ENCODE data around the gene ATP6V1B1. TPM values are rescaled to one million over a fixed set of nuclear protein-coding genes. Genes with fewer than 3 reads are reported as not detected.

The ATP6V1B1 gene
- 1.9 TPM in 1 of 2 replicates, not detected in the other for total RNA-seq

DNA sequence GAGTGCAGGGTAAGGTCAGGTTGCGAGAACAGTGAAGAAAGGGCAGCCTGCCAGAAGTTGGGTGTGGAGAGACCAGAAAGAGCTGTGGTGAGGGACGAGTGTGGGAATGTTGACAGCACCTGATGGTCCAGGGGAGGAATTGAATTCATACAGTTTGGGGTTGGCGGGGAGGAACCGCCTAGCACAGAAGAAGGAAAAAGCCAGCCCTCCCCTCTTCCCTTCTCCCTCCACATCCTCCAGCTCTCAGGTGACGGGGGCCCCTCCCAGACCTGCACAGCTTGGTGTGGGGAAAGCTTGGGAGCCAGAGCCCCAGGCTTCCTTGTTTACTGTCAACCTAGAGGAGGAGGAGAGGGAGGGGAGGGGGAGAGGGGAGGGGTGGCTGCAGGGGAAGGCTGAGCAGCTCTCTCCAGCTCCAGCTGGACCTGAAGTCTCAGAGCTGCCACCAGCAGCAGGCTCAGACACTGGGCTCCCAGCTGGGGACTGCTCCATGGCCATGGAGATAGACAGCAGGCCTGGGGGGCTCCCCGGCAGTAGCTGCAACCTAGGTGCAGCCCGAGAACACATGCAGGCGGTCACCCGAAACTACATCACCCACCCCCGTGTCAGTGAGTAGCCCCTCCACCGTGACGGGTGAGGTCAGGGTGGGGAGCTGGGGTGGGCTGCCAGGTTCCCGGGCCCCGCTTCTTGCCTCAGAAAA is at the start of gene ATP6V1B1:
Gene ATP6V1B1 (plus strand): TSS at position 433 of the 697 bp plus-strand sequence. CDS start 55 bp downstream, at position 488.

GRCh38 chr2:70978341-70979179 is 42.9 kb downstream of the ATP6V1B1 start, which contains the start of gene ANKRD53:
TSS of gene ANKRD53 (plus strand) at chr2:70978630. CDS start at chr2:70978646, 16 bp downstream.

DNA sequence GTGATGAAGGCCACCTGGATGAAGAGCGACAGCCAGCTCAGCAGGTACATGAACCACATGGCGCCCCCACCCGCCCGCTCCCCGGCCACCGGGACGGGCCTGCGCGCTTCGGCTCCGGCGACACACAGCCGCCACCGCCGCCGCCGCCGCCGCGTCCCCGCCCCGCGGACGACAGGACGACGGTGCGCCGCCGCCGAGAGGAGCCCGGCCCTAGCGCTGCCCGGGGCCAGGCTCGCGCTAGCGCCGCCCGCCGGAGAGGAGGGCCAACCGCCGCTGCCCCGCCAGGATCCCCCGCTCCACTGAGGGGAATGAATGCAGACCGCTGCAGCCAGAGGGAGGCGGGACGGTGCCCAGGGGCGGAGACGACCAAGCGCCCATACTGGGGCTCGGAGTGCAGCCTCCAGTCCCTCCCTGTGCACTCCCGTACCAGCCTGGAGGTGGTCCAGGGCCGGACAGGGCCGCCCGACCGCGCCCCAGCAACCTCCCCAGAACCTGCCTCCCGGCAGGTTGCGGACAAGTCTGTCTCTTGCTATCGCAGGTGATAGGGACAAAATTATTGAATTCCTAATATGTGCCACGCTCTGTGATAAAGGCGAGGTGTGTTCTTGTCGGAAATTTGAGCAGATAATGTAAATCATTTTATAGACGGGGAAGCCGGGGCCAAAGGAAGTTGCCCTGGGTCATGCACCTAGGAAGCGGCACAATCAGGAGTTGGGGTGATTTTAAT is 59.2 kb downstream of the ATP6V1B1 start, which contains the start of gene TEX261:
Gene TEX261 (minus strand): TSS at position 175 of the 727 bp plus-strand sequence. CDS start 116 bp downstream, at position 59.

Small RNA genes within 50 kb of the gene (small RNA-seq; reads per million reads assigned to genes)
- gene RF02272 (ENCODE audit: low replicate concordance) (not detected), gene RN7SL160P (ENCODE audit: low replicate concordance) (not detected)

Other genes starting within 250 kb of the ATP6V1B1 start
- 0.14 TPM in 1 of 2 replicates, not detected in the other for gene ADD2, start 167.7 kb upstream of the ATP6V1B1 start, total RNA-seq
- not detected in 2 replicates for gene FIGLA, start 145.3 kb upstream of the ATP6V1B1 start, total RNA-seq
- gene CLEC4F, start 115.3 kb upstream of the ATP6V1B1 start, total RNA-seq: not detected in 2 replicates
- gene CD207, start 100.1 kb upstream of the ATP6V1B1 start, total RNA-seq: not detected in 2 replicates
- gene VAX2, start 35.3 kb upstream of the ATP6V1B1 start, total RNA-seq: 2.6 and 4.2 TPM in 2 replicates
- 0.72 and 1.3 TPM in 2 replicates for gene ANKRD53, start 42.7 kb downstream of the ATP6V1B1 start, total RNA-seq
- 27.1 and 43.5 TPM in 2 replicates for gene TEX261, start 59.0 kb downstream of the ATP6V1B1 start, total RNA-seq
- 46.4 and 62.4 TPM in 2 replicates for gene NAGK, start 132.7 kb downstream of the ATP6V1B1 start, total RNA-seq
- 10.5 and 12.6 TPM in 2 replicates for gene MCEE, start 194.3 kb downstream of the ATP6V1B1 start, total RNA-seq
- 17.5 and 21.0 TPM in 2 replicates for gene MPHOSPH10, start 194.7 kb downstream of the ATP6V1B1 start, total RNA-seq